Measurements from ENCODE around the gene CCDC33. TPM values are rescaled to one million over a fixed set of nuclear protein-coding genes. Genes with fewer than 3 reads are reported as not detected.
A peak's percentile ranks its signal among the peaks of the same experiment; 100 is the strongest.

Gene CCDC33
- total and polyA plus RNA-seq, 2 experiments from 2014 or later = 0.63 to 0.86 TPM

GRCh38 chr15:74193299-74193718, 42.8 kb upstream of the CCDC33 start:
- Histone ChIP-seq H4K20me1 (ENCODE audit: insufficient read depth, poor library complexity, severe bottlenecking) (no peaks in the 10 kb centered on the region), H3K4me1 (ENCODE audit: insufficient read depth) (peaks cover 12% of the 10 kb centered on the region), H3K9me3 (ENCODE audit: low read depth) (no peaks in the 10 kb centered on the region), H3K27me3 (no peaks in the 10 kb centered on the region), H2AFZ (no peak overlapping the region), H3K36me3 (replicated peaks; ENCODE audit: insufficient read depth, low read depth) (no peaks in the 10 kb centered on the region), H3K4me2 (no peak overlapping the region), H3K4me3 (no peak overlapping the region), H3K27ac (no peak overlapping the region), H3K79me2 (peaks cover 3% of the 10 kb centered on the region), H3K9me2 (replicated peaks; ENCODE audit: insufficient read depth) (no peaks in the 10 kb centered on the region)
- 67% methylated on average over 4 of the region's 4 CpGs for WGBS (ENCODE audit: low lambda C conversion rate, missing lambda C conversion rate)
- DNase-seq (ENCODE audit: low spot score) = peak; percentile 46
- TF ChIP-seq EZH2phosphoT487 (IDR thresholded peaks at IDR 0.05; ENCODE audit: low read depth, severe bottlenecking, unreplicated experiment) (no peak), EZH2 (IDR thresholded peaks at IDR 0.05; ENCODE audit: borderline replicate concordance) (no peak), CTCF (IDR thresholded peaks at IDR 0.05; ENCODE audit: poor library complexity) (no peak)

GRCh38 chr15:74193905-74194304, 42.2 kb upstream of the CCDC33 start:
- TF ChIP-seq EZH2phosphoT487 (IDR thresholded peaks at IDR 0.05; ENCODE audit: low read depth, severe bottlenecking, unreplicated experiment) = no peak
- no peak for TF ChIP-seq CTCF (IDR thresholded peaks at IDR 0.05; ENCODE audit: poor library complexity)
- TF ChIP-seq EZH2 (IDR thresholded peaks at IDR 0.05; ENCODE audit: borderline replicate concordance) = no peak

GRCh38 chr15:74194572-74195559, 41.3 kb upstream of the CCDC33 start:
- no peaks in the 10 kb centered on the region for H3K9me3 ChIP-seq (ENCODE audit: low read depth)
- H3K4me2 ChIP-seq = no peak overlapping the region
- H2AFZ ChIP-seq = no peak overlapping the region
- peaks cover 14% of the 10 kb centered on the region for H3K4me1 ChIP-seq (ENCODE audit: insufficient read depth)
- no peak overlapping the region for H3K27ac ChIP-seq
- H3K36me3 ChIP-seq (replicated peaks; ENCODE audit: insufficient read depth, low read depth) = no peaks in the 10 kb centered on the region
- H3K4me3 ChIP-seq = no peak overlapping the region
- H3K79me2 ChIP-seq = peaks cover 16% of the 10 kb centered on the region
- H4K20me1 ChIP-seq (ENCODE audit: insufficient read depth, poor library complexity, severe bottlenecking) = no peaks in the 10 kb centered on the region
- TF ChIP-seq EZH2 (IDR thresholded peaks at IDR 0.05; ENCODE audit: borderline replicate concordance) (no peak), CTCF (IDR thresholded peaks at IDR 0.05; ENCODE audit: poor library complexity) (no peak), EZH2phosphoT487 (IDR thresholded peaks at IDR 0.05; ENCODE audit: low read depth, severe bottlenecking, unreplicated experiment) (no peak)
- H3K9me2 ChIP-seq (replicated peaks; ENCODE audit: insufficient read depth) = no peaks in the 10 kb centered on the region
- over 99% methylated on average over 13 of the region's 13 CpGs for WGBS (ENCODE audit: low lambda C conversion rate, missing lambda C conversion rate)
- no peaks in the 10 kb centered on the region for H3K27me3 ChIP-seq
- no peak for DNase-seq (ENCODE audit: low spot score)

More at GRCh38 chr15:74193905-74194304, 42.2 kb upstream of the CCDC33 start:
- Histone ChIP-seq H3K27me3 (no peaks in the 10 kb centered on the region), H3K9me2 (replicated peaks; ENCODE audit: insufficient read depth) (no peaks in the 10 kb centered on the region), H4K20me1 (ENCODE audit: insufficient read depth, poor library complexity, severe bottlenecking) (no peaks in the 10 kb centered on the region), H3K4me3 (no peak overlapping the region), H3K9me3 (ENCODE audit: low read depth) (no peaks in the 10 kb centered on the region), H3K4me1 (ENCODE audit: insufficient read depth) (peaks cover 12% of the 10 kb centered on the region), H3K79me2 (peaks cover 8% of the 10 kb centered on the region), H2AFZ (no peak overlapping the region), H3K27ac (no peak overlapping the region), H3K4me2 (no peak overlapping the region), H3K36me3 (replicated peaks; ENCODE audit: insufficient read depth, low read depth) (no peaks in the 10 kb centered on the region)
- no peak for DNase-seq (ENCODE audit: low spot score)
- WGBS (ENCODE audit: low lambda C conversion rate, missing lambda C conversion rate) = 79% methylated on average over 6 of the region's 6 CpGs
